GM12865 (cell line): Measurements from ENCODE around the gene SHISA9.

Experiments used
- DNase-seq: peaks from one replicate; pipeline ENCODE4 v3.0.0; 2010; ENCODE audit warnings: low read depth
- H3K4me3 ChIP-seq: 2 replicates; pipeline ENCODE4 v1.5.1; 2011; ENCODE audit warnings: mild to moderate bottlenecking, low read depth, low read length, control low read depth
- TF ChIP-seq, protein P1 (sequence below): IDR thresholded peaks from 2 replicates; pipeline ENCODE4 v1.5.1; 2011; ENCODE audit warnings: low read length, control low read depth, low read depth, inconsistent platforms; ENCODE audit not compliant: insufficient read depth; ENCODE audit errors: missing control alignments

The SHISA9 gene

GRCh38 chr16:12999368-12999767, 98.0 kb downstream of the SHISA9 start:
- TF ChIP-seq, protein P1, sequence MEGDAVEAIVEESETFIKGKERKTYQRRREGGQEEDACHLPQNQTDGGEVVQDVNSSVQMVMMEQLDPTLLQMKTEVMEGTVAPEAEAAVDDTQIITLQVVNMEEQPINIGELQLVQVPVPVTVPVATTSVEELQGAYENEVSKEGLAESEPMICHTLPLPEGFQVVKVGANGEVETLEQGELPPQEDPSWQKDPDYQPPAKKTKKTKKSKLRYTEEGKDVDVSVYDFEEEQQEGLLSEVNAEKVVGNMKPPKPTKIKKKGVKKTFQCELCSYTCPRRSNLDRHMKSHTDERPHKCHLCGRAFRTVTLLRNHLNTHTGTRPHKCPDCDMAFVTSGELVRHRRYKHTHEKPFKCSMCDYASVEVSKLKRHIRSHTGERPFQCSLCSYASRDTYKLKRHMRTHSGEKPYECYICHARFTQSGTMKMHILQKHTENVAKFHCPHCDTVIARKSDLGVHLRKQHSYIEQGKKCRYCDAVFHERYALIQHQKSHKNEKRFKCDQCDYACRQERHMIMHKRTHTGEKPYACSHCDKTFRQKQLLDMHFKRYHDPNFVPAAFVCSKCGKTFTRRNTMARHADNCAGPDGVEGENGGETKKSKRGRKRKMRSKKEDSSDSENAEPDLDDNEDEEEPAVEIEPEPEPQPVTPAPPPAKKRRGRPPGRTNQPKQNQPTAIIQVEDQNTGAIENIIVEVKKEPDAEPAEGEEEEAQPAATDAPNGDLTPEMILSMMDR = no peak

DNA sequence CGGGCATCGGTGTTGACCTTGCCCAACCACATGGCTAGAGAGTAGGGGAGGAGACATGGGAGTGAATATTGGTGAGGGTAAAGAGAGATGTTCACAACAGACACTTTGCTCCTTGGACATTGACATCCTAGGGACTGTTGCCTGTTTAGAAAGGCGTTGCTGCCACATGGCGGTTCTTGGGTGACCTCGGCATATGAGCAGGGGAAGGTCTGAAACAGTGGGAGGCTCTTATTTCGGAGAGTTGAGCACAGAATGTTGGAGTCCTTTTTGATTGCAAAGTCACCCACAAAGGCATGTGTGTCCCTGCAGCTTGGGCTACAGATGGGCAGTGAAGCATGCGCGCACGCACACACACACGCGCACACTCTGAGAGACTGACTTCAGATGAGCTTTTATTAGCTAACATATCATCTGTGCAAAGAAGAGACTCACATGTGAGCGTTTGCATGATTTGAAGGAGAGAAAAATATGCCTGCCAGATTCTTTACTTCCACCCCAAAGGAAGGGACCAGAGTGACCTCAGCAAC, 104.4 kb downstream of the SHISA9 start:
- no peak overlapping the region for H3K4me3 ChIP-seq
- TF ChIP-seq, protein P1 = no peak
- DNase-seq = no peak

More at GRCh38 chr16:12999368-12999767, 98.0 kb downstream of the SHISA9 start:
- DNase-seq = no peak
- H3K4me3 ChIP-seq = no peak overlapping the region

- TF ChIP-seq, protein P1 = no peak
- H3K4me3 ChIP-seq = no peak overlapping the region
- no peak for DNase-seq
Observed at GRCh38 chr16:13012601-13013000, 111.2 kb downstream of the SHISA9 start.

DNA sequence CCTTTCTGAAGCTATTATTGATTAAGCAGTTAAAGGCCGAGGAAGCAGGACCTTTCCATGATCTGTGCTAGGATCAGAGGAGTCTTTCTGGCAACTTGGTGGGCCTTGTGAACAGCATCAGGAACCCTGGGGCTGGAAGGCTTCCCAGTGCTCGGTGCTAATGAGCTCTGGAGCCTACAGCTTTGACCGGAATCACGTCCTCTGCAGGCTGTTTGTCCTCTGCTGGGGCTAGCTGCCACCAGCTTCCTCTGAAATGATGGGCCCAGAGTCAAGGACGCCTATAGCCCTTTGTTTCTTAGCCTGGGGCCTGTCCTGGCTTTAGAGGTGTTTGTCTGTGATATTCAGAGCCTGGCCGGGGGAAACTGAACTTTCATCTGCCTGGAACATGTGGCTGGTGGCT, 111.6 kb downstream of the SHISA9 start:
- no peak for DNase-seq
- no peak overlapping the region for H3K4me3 ChIP-seq
- TF ChIP-seq, protein P1 = no peak

- TF ChIP-seq, protein P1 = no peak
- no peak overlapping the region for H3K4me3 ChIP-seq
- no peak for DNase-seq
Observed at GRCh38 chr16:13014476-13014875, 113.1 kb downstream of the SHISA9 start.

DNA sequence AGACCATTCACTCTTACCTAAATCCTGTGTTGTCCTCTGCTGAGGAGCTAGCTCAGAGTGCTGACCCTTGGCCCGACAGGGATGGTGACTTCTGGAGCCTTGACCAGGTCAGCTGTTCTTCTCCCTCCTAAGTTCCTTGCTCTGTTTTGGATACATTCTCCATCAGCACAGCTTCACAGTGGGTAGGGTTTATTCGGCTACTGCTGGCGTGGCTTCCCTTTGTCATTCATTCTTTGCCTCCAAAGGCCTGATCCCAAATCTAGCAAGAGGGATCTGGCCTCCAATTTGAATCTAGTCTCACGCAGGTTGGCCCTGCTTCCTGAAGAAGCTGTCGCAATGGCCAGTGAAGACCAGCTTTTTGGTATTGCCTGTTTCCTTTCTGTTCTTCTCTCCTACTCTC, 116.6 kb downstream of the SHISA9 start:
- no peak overlapping the region for H3K4me3 ChIP-seq
- TF ChIP-seq, protein P1 = no peak
- DNase-seq = no peak

- TF ChIP-seq, protein P1 = no peak
- no peak overlapping the region for H3K4me3 ChIP-seq
- no peak for DNase-seq
Observed at GRCh38 chr16:13021996-13022395, 120.6 kb downstream of the SHISA9 start.
